Endothelial cell of umbilical vein (primary cell): Measurements from ENCODE around the gene KCNG3.

ENCODE experiments used
- JUN ChIP-seq: IDR thresholded peaks from 2 replicates; pipeline ENCODE4 v1.6.1; 2011; ENCODE audit warnings: borderline replicate concordance, low read depth; ENCODE audit not compliant: insufficient read length, insufficient read depth
- POLR2A ChIP-seq: IDR thresholded peaks from 2 replicates; pipeline ENCODE4 v1.6.1; 2012; ENCODE audit warnings: low read depth, mild to moderate bottlenecking, control low read depth, low read length
- TF ChIP-seq, protein P1 (sequence below), 2 donors: IDR thresholded peaks; 1 replicate in 1 of 2; 2 replicates in 1 of 2; pipeline ENCODE4 v1.5.1; 2011; ENCODE audit warnings: low read length in 2 of 2, mild to moderate bottlenecking in 2 of 2, moderate library complexity in 2 of 2, control low read depth in 1 of 2, inconsistent platforms in 1 of 2, low read depth in 1 of 2; ENCODE audit not compliant: insufficient read depth in 1 of 2; ENCODE audit errors: extremely low read depth in 1 of 2
- TF ChIP-seq, protein P2 (sequence below): IDR thresholded peaks from 2 replicates; pipeline ENCODE4 v1.6.1; 2011; ENCODE audit not compliant: insufficient read depth, insufficient read length

DNA sequence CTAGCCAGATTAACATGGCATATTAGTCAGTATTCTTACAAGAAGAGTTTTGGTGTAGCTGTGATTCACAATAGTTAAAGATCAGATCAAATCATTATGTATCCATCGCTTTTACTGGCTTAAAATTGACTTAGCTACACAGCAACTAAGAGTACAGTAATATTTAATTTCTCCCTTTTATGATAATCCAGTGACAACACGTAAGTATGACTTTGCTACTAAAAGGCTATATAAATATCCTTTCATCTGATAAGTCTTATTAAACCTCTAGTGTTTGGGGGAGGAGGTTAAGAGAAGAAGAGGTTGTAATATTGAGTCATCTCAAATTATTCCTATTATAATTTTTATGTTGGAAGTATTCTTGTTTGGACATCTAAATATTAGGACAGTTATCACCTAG, 51.0 kb downstream of the KCNG3 start:
- TF ChIP-seq, protein P1, sequence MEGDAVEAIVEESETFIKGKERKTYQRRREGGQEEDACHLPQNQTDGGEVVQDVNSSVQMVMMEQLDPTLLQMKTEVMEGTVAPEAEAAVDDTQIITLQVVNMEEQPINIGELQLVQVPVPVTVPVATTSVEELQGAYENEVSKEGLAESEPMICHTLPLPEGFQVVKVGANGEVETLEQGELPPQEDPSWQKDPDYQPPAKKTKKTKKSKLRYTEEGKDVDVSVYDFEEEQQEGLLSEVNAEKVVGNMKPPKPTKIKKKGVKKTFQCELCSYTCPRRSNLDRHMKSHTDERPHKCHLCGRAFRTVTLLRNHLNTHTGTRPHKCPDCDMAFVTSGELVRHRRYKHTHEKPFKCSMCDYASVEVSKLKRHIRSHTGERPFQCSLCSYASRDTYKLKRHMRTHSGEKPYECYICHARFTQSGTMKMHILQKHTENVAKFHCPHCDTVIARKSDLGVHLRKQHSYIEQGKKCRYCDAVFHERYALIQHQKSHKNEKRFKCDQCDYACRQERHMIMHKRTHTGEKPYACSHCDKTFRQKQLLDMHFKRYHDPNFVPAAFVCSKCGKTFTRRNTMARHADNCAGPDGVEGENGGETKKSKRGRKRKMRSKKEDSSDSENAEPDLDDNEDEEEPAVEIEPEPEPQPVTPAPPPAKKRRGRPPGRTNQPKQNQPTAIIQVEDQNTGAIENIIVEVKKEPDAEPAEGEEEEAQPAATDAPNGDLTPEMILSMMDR (IDR thresholded peaks at IDR 0.05; ENCODE audit: extremely low read depth in 1 of 2, insufficient read depth in 1 of 2, low read depth in 1 of 2, low read length in 2 of 2) = no peak
- TF ChIP-seq JUN (no peak), POLR2A (no peak)
- TF ChIP-seq, protein P2, sequence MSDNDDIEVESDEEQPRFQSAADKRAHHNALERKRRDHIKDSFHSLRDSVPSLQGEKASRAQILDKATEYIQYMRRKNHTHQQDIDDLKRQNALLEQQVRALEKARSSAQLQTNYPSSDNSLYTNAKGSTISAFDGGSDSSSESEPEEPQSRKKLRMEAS = no peak
